ENCODE data around the gene DZANK1.
"Not testable (repeated sequence)": the region's sequence is repeated elsewhere in the genome, so short reads cannot be mapped to it uniquely, and the experiment has no call there.

GRCh38 chr20:18349749-18350148 is 117.1 kb downstream of the DZANK1 start:
- not testable (repeated sequence) for TF ChIP-seq EP300 (IDR thresholded peaks at IDR 0.05; ENCODE audit: low read length); JUND (IDR thresholded peaks at IDR 0.05; ENCODE audit: borderline replicate concordance, low read depth, low read length); JUND (tag; IDR thresholded peaks at IDR 0.05; ENCODE audit: borderline replicate concordance, low read depth, low read length); HDAC8 (tag; IDR thresholded peaks at IDR 0.05); NFE2 (IDR thresholded peaks at IDR 0.05; ENCODE audit: low read depth); SRSF1 (IDR thresholded peaks at IDR 0.05; ENCODE audit: low read depth, low read length); ZFP36 (IDR thresholded peaks at IDR 0.05; ENCODE audit: low read depth, low read length, partially characterized antibody); BACH1 (tag; IDR thresholded peaks at IDR 0.05)
